Cerebellar nuclear complex (tissue), 1 donor: ENCODE results near the gene WNT11.

Experiments used
- DNase-seq, 2 experiments: peaks; one replicate each; lab custom pipeline; 2025; lab: John Stamatoyannopoulos, UW

WNT11 gene

GRCh38 chr11:76174330-76174729 is 32.0 kb downstream of the WNT11 start:
- no peak for DNase-seq

GRCh38 chr11:76173663-76174062 is 32.6 kb downstream of the WNT11 start:
- no peak for DNase-seq

GRCh38 chr11:76172583-76172982 is 33.7 kb downstream of the WNT11 start:
- no peak for DNase-seq

GRCh38 chr11:76170468-76170867 is 35.8 kb downstream of the WNT11 start:
- no peak for DNase-seq

GRCh38 chr11:76169473-76169896 is 36.8 kb downstream of the WNT11 start:
- no peak for DNase-seq

GRCh38 chr11:76167590-76167989 is 38.7 kb downstream of the WNT11 start:
- DNase-seq, result no peak

GRCh38 chr11:76166314-76166713 is 40.0 kb downstream of the WNT11 start:
- DNase-seq, result no peak

GRCh38 chr11:76164861-76165751 is 41.2 kb downstream of the WNT11 start:
- no peak for DNase-seq

GRCh38 chr11:76164081-76164480 is 42.2 kb downstream of the WNT11 start:
- DNase-seq, result no peak

GRCh38 chr11:76163289-76163880 is 42.9 kb downstream of the WNT11 start:
- no peak for DNase-seq

- DNase-seq, result no peak
Measured at GRCh38 chr11:76162336-76163288, 43.7 kb downstream of the WNT11 start.

GRCh38 chr11:76161261-76161961 is 44.9 kb downstream of the WNT11 start:
- DNase-seq, result no peak

- no peak for DNase-seq
Measured at GRCh38 chr11:76160856-76161255, 45.4 kb downstream of the WNT11 start.

GRCh38 chr11:76159983-76160661 is 46.2 kb downstream of the WNT11 start:
- no peak for DNase-seq

GRCh38 chr11:76159303-76159937 is 46.9 kb downstream of the WNT11 start:
- no peak for DNase-seq

GRCh38 chr11:76158394-76159302 is 47.7 kb downstream of the WNT11 start:
- no peak for DNase-seq

GRCh38 chr11:76157891-76158290 is 48.4 kb downstream of the WNT11 start:
- DNase-seq, result no peak

GRCh38 chr11:76156971-76157427 is 49.3 kb downstream of the WNT11 start:
- DNase-seq, result no peak

- DNase-seq, result no peak
Measured at GRCh38 chr11:76155500-76156227, 50.6 kb downstream of the WNT11 start.
